C4-2B (cell line): Measurements from ENCODE around the gene SEC31B.

ENCODE experiments used
- ZFX ChIP-seq: fragments of 450-650 bp; IDR thresholded peaks from 2 replicates; pipeline ENCODE4 v1.6.1; 2017
- TF ChIP-seq, protein P1 (sequence below): fragments of 450-650 bp; conservative IDR thresholded peaks from 2 replicates; pipeline ENCODE4 v1.5.1; 2017; ENCODE audit warnings: mild to moderate bottlenecking

DNA sequence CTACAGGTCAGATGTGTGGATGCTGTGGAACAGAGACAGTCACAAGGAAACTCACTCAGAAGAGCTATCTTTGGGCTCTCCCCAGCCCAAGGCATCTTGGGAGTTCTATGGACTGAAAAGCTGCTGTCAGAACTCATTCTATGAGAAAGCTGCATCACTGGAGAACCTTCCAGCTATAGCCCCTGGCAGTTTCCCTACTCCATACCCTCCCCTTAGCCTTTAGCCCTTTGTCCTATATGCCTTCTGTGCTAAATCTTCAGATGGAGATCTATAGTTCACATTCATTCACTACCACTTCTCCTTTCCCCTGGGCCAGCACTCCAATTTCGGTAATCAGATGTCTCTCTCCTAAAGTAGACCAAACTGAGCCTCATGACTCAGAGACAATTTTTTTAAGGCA lies 49.9 kb downstream of the SEC31B start:
- TF ChIP-seq, protein P1, sequence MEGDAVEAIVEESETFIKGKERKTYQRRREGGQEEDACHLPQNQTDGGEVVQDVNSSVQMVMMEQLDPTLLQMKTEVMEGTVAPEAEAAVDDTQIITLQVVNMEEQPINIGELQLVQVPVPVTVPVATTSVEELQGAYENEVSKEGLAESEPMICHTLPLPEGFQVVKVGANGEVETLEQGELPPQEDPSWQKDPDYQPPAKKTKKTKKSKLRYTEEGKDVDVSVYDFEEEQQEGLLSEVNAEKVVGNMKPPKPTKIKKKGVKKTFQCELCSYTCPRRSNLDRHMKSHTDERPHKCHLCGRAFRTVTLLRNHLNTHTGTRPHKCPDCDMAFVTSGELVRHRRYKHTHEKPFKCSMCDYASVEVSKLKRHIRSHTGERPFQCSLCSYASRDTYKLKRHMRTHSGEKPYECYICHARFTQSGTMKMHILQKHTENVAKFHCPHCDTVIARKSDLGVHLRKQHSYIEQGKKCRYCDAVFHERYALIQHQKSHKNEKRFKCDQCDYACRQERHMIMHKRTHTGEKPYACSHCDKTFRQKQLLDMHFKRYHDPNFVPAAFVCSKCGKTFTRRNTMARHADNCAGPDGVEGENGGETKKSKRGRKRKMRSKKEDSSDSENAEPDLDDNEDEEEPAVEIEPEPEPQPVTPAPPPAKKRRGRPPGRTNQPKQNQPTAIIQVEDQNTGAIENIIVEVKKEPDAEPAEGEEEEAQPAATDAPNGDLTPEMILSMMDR = no peak
- no peak for TF ChIP-seq ZFX
